Measurements from ENCODE around the gene LSM10. TPM values are rescaled to one million over a fixed set of nuclear protein-coding genes. Genes with fewer than 3 reads are reported as not detected.

The LSM10 gene
- total RNA-seq, 1 experiment from 2014 or later, result 42.2 TPM

DNA sequence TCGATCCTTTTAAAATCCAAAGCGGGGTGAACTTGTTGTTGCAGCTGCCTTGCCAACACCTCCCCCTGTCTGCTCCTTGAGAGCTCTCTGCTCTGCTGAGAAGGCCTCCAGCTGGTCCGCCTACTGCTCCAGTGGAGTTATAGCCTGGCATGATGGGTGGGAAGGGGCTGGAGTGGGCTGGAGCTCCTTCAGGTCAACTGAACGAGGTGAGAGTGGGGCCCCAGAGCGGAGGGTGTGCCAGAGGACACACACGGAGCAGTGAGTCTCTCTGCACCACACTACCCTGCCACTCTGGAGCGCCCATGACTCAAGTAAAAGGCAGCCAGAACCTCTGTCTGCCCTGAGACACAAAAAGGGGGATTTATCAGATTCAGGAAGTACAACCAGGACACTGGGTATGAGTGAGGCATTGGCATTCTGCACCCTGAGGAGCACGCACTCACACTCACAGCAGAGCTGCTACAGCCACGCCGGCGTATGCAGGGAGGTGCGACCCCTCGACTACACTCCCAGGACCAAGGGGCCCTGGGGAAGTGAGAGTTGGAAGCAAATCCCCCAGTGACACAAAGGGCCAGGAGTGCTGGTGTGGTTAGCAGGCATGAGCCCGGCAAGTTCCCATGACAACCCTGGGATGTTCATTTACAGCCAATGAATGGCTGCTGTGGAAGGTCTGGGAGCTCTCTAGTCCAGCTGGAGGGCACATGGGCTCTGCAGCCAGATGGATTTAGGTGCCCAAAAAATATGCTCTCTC, 46.3 kb downstream of the LSM10 start:
- Histone ChIP-seq H3K9ac (ENCODE audit: extremely low read depth, insufficient read length, low read length) (no peak overlapping the region), H2BK12ac (ENCODE audit: insufficient read length, low read depth, low read length) (no peak overlapping the region), H3K23ac (ENCODE audit: insufficient read length, low read depth, low read length) (no peak overlapping the region), H4K20me1 (ENCODE audit: control insufficient read depth, insufficient read depth, insufficient read length) (no peaks in the 10 kb centered on the region), H3K56ac (ENCODE audit: insufficient read length, low read depth, low read length) (no peak overlapping the region), H3K9me3 (ENCODE audit: control insufficient read depth, low read depth, low read length) (no peaks in the 10 kb centered on the region), H3K4me1 (ENCODE audit: insufficient read depth, low read length) (0 out of 2 replicates have a peak, but pooled peaks cover 2% of the 10 kb centered on the region), H3K27me3 (ENCODE audit: insufficient read depth, low read length) (no peaks in the 10 kb centered on the region), H3K4ac (ENCODE audit: low read depth, low read length) (no peak overlapping the region), H4K8ac (replicated peaks; ENCODE audit: insufficient read length, low read depth, low read length) (no peak overlapping the region), H3T11ph (ENCODE audit: low read length) (no peak overlapping the region), H2BK15ac (ENCODE audit: low read depth, low read length) (no peak overlapping the region), H3K14ac (ENCODE audit: insufficient read depth, low read length) (no peak overlapping the region), H3K79me2 (ENCODE audit: insufficient read depth, low read length) (no peaks in the 10 kb centered on the region), H3K27ac (ENCODE audit: insufficient read length, low read depth, low read length) (no peak overlapping the region), H3K4me2 (ENCODE audit: insufficient read depth, insufficient read length, low read length) (no peak overlapping the region), H2BK120ac (ENCODE audit: low read depth, low read length, poor library complexity, severe bottlenecking) (no peak overlapping the region), H2AK5ac (ENCODE audit: insufficient read length, low read length) (no peak overlapping the region), H2BK5ac (ENCODE audit: insufficient read length, low read length) (no peak overlapping the region), H4K5ac (ENCODE audit: insufficient read length, low read depth, low read length) (no peak overlapping the region), H3K23me2 (ENCODE audit: insufficient read length, low read depth, low read length, poor library complexity, severe bottlenecking) (no peaks in the 10 kb centered on the region), H2AFZ (ENCODE audit: low read length) (no peak overlapping the region), H2BK20ac (ENCODE audit: low read depth, low read length, poor library complexity, severe bottlenecking) (no peak overlapping the region), H3K18ac (ENCODE audit: insufficient read length, low read depth, low read length) (no peak overlapping the region), H4K91ac (ENCODE audit: insufficient read length, low read depth, low read length) (no peak overlapping the region), H3K79me1 (ENCODE audit: insufficient read depth, low read depth, low read length, poor library complexity, severe bottlenecking) (no peaks in the 10 kb centered on the region)
- Mint-ChIP-seq H3K27me3 (ENCODE audit: low read depth) (no peaks in the 10 kb centered on the region), H3K27ac (peak overlapping the region in 2 of 3 experiments; percentile 61 to 85; a peak in 4 of 7 replicates), H3K36me3 (ENCODE audit: insufficient read depth in 1 of 3, low read depth in 3 of 3) (peaks cover 22 to 57% (median 37%) of the 10 kb centered on the region in 3 experiments; a peak in 6 of 7 replicates), H3K4me1 (peaks cover 7 to 11% of the 10 kb centered on the region in 2 experiments), H3K9me3 (no peaks in the 10 kb centered on the region), H3K4me3 (no peak overlapping the region)
- no peak for DNase-seq
- TF ChIP-seq, protein P1, sequence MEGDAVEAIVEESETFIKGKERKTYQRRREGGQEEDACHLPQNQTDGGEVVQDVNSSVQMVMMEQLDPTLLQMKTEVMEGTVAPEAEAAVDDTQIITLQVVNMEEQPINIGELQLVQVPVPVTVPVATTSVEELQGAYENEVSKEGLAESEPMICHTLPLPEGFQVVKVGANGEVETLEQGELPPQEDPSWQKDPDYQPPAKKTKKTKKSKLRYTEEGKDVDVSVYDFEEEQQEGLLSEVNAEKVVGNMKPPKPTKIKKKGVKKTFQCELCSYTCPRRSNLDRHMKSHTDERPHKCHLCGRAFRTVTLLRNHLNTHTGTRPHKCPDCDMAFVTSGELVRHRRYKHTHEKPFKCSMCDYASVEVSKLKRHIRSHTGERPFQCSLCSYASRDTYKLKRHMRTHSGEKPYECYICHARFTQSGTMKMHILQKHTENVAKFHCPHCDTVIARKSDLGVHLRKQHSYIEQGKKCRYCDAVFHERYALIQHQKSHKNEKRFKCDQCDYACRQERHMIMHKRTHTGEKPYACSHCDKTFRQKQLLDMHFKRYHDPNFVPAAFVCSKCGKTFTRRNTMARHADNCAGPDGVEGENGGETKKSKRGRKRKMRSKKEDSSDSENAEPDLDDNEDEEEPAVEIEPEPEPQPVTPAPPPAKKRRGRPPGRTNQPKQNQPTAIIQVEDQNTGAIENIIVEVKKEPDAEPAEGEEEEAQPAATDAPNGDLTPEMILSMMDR (conservative IDR thresholded peaks at IDR 0.05), result no peak
- no CpG with 5 or more reads among the region's 14 CpGs for WGBS (ENCODE audit: extremely low coverage, insufficient read length, low lambda C conversion rate)
